Jurkat, Clone E6-1 (cell line): Measurements from ENCODE around the gene DDX10.
"Not testable (repeated sequence)": the region's sequence is repeated elsewhere in the genome, so short reads cannot be mapped to it uniquely, and the experiment has no call there.

ENCODE experiments used
- DNase-seq: peaks from one replicate; pipeline ENCODE4 v3.0.0-alpha.2; 2011; ENCODE audit warnings: low read depth, low spot score
- H3K4me3 ChIP-seq: 2 replicates; pipeline ENCODE4 v1.5.1; 2011; ENCODE audit warnings: mild to moderate bottlenecking, low read length, control low read depth, moderate library complexity

Gene DDX10

GRCh38 chr11:108752297-108752751, 87.5 kb downstream of the DDX10 start:
- no peak overlapping the region for H3K4me3 ChIP-seq
- DNase-seq: no peak

- DNase-seq: no peak
- H3K4me3 ChIP-seq: no peak overlapping the region
Observed at GRCh38 chr11:108754901-108755625, 90.2 kb downstream of the DDX10 start.

GRCh38 chr11:108757630-108758029, 92.8 kb downstream of the DDX10 start:
- DNase-seq: no peak
- H3K4me3 ChIP-seq: no peak overlapping the region

- no peak overlapping the region for H3K4me3 ChIP-seq
- DNase-seq: no peak
Observed at GRCh38 chr11:108758458-108758857, 93.6 kb downstream of the DDX10 start.

- DNase-seq: no peak
Observed at GRCh38 chr11:108766596-108767173, 101.8 kb downstream of the DDX10 start.

GRCh38 chr11:108768370-108768769, 103.5 kb downstream of the DDX10 start:
- H3K4me3 ChIP-seq: no peak overlapping the region
- peak; percentile 33 for DNase-seq

More at GRCh38 chr11:108766596-108767173, 101.8 kb downstream of the DDX10 start:
- no peak overlapping the region for H3K4me3 ChIP-seq

GRCh38 chr11:108768964-108769363, 104.1 kb downstream of the DDX10 start:
- no peak for DNase-seq

GRCh38 chr11:108774037-108774730, 109.3 kb downstream of the DDX10 start:
- no peak for DNase-seq
- H3K4me3 ChIP-seq: no peak overlapping the region

More at GRCh38 chr11:108768964-108769363, 104.1 kb downstream of the DDX10 start:
- H3K4me3 ChIP-seq: no peak overlapping the region

GRCh38 chr11:108775324-108775723, 110.5 kb downstream of the DDX10 start:
- no peak overlapping the region for H3K4me3 ChIP-seq
- DNase-seq: no peak

GRCh38 chr11:108779147-108779546, 114.3 kb downstream of the DDX10 start:
- not testable (repeated sequence) for DNase-seq

GRCh38 chr11:108780119-108780518, 115.2 kb downstream of the DDX10 start:
- no peak for DNase-seq
- H3K4me3 ChIP-seq: no peak overlapping the region

More at GRCh38 chr11:108779147-108779546, 114.3 kb downstream of the DDX10 start:
- H3K4me3 ChIP-seq: not testable (repeated sequence)

- H3K4me3 ChIP-seq: no peak overlapping the region
- no peak for DNase-seq
Observed at GRCh38 chr11:108781946-108782345, 117.1 kb downstream of the DDX10 start.

- no peak for DNase-seq
- no peak overlapping the region for H3K4me3 ChIP-seq
Observed at GRCh38 chr11:108786281-108786990, 121.6 kb downstream of the DDX10 start.

GRCh38 chr11:108787105-108787504, 122.2 kb downstream of the DDX10 start:
- no peak overlapping the region for H3K4me3 ChIP-seq
- no peak for DNase-seq

- peak; percentile 32 for DNase-seq
- H3K4me3 ChIP-seq: no peak overlapping the region
Observed at GRCh38 chr11:108788565-108789199, 123.8 kb downstream of the DDX10 start.

- DNase-seq: no peak
- H3K4me3 ChIP-seq: no peak overlapping the region
Observed at GRCh38 chr11:108790501-108791299, 125.8 kb downstream of the DDX10 start.

GRCh38 chr11:108793138-108793537, 128.3 kb downstream of the DDX10 start:
- no peak overlapping the region for H3K4me3 ChIP-seq

GRCh38 chr11:108793611-108794010, 128.7 kb downstream of the DDX10 start:
- DNase-seq: no peak
- no peak overlapping the region for H3K4me3 ChIP-seq

More at GRCh38 chr11:108793138-108793537, 128.3 kb downstream of the DDX10 start:
- no peak for DNase-seq
